ENCODE measurements around the gene FCHSD2.

GRCh38 chr11:73160005-73160760 lies 18.1 kb upstream of the FCHSD2 start:
- no peak for TF ChIP-seq MYC (IDR thresholded peaks at IDR 0.05; ENCODE audit: borderline replicate concordance, low read length)
- no peak for TF ChIP-seq CTCF (IDR thresholded peaks at IDR 0.05)
- no peak for TF ChIP-seq JUN (IDR thresholded peaks at IDR 0.05)
- no peak for TF ChIP-seq REST (IDR thresholded peaks at IDR 0.05)
- no peak for TF ChIP-seq EP300 (IDR thresholded peaks at IDR 0.05)
- TF ChIP-seq MAZ (IDR thresholded peaks at IDR 0.05; ENCODE audit: borderline replicate concordance, low read depth, low read length), result no peak
- no peak for TF ChIP-seq CBX8 (IDR thresholded peaks at IDR 0.05)
